ENCODE results near the gene EFCAB5. TPM values are rescaled to one million over a fixed set of nuclear protein-coding genes. Genes with fewer than 3 reads are reported as not detected.

Gene EFCAB5
- polyA plus RNA-seq, 1 donor from 2014 or later: 1.0 TPM

DNA sequence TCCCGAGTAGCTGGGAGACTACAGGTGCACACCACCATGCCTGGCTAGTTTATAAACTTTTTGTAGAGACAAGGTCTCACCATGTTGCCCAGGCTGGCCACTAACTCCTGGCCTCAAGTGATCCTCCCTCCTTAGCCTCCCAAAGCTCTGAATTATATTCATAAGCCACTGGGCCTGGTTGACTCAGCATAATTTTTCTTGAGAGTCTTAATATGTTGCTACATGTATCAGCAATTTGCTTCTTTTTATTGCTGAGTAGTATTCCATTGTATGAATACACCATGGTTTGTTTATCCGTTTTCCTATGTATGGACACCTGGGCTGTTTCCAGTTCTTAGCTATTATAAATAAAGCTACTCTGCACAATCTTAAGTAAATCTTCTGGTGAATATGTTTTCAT is 132.8 kb downstream of the EFCAB5 start:
- no peak overlapping the region for H3K4me3 ChIP-seq (ENCODE audit: low read length)
- H3K4me2 ChIP-seq (ENCODE audit: low read length): no peak overlapping the region
- TF ChIP-seq EP300 (conservative IDR thresholded peaks at IDR 0.05; ENCODE audit: poor library complexity, severe bottlenecking): no peak
- TF ChIP-seq MXI1 (conservative IDR thresholded peaks at IDR 0.05; ENCODE audit: poor library complexity, severe bottlenecking): no peak
- TF ChIP-seq CTCF (IDR thresholded peaks at IDR 0.05; ENCODE audit: poor library complexity, severe bottlenecking): no peak
- no peak for TF ChIP-seq RAD21 (conservative IDR thresholded peaks at IDR 0.05)
- TF ChIP-seq TAF1 (IDR thresholded peaks at IDR 0.05; ENCODE audit: low read depth): no peak
- no peak for TF ChIP-seq SMC3 (conservative IDR thresholded peaks at IDR 0.05; ENCODE audit: poor library complexity)
- TF ChIP-seq REST (IDR thresholded peaks at IDR 0.05; ENCODE audit: borderline replicate concordance): no peak
- no peak overlapping the region for H2AFZ ChIP-seq (ENCODE audit: low read depth, low read length)
- no peaks in the 10 kb centered on the region for H4K20me1 ChIP-seq (ENCODE audit: insufficient read depth)
- H3K9me2 ChIP-seq (ENCODE audit: insufficient read depth, low read length): no peaks in the 10 kb centered on the region
- no peaks in the 10 kb centered on the region for H3K79me2 ChIP-seq (replicated peaks; ENCODE audit: insufficient read depth, low read length)
- no peaks in the 10 kb centered on the region for H3K36me3 ChIP-seq (ENCODE audit: insufficient read depth, low read length)
- no peak overlapping the region for H3K27ac ChIP-seq (ENCODE audit: low read length)
- H3F3A ChIP-seq (ENCODE audit: insufficient read depth, low read length, poor library complexity, severe bottlenecking): no peaks in the 10 kb centered on the region
- no peak overlapping the region for H3K9ac ChIP-seq (ENCODE audit: low read length)
- H3K27me3 ChIP-seq (ENCODE audit: insufficient read depth, low read depth, low read length): no peaks in the 10 kb centered on the region
- H3K9me3 ChIP-seq (ENCODE audit: low read length): no peaks in the 10 kb centered on the region

GRCh38 chr17:30074730-30075129 is 133.3 kb downstream of the EFCAB5 start:
- H3K4me2 ChIP-seq (ENCODE audit: low read length): no peak overlapping the region
- no peak overlapping the region for H3K9ac ChIP-seq (ENCODE audit: low read length)

More at GRCh38 chr17:30074730-30075129, 133.3 kb downstream of the EFCAB5 start:
- Histone ChIP-seq H2AFZ (ENCODE audit: low read depth, low read length) (no peak overlapping the region), H3K4me3 (ENCODE audit: low read length) (no peak overlapping the region), H4K20me1 (ENCODE audit: insufficient read depth) (no peaks in the 10 kb centered on the region), H3K9me2 (ENCODE audit: insufficient read depth, low read length) (no peaks in the 10 kb centered on the region), H3K36me3 (ENCODE audit: insufficient read depth, low read length) (no peaks in the 10 kb centered on the region), H3K79me2 (replicated peaks; ENCODE audit: insufficient read depth, low read length) (no peaks in the 10 kb centered on the region), H3K27ac (ENCODE audit: low read length) (no peak overlapping the region), H3K27me3 (ENCODE audit: insufficient read depth, low read depth, low read length) (no peaks in the 10 kb centered on the region), H3K9me3 (ENCODE audit: low read length) (no peaks in the 10 kb centered on the region), H3F3A (ENCODE audit: insufficient read depth, low read length, poor library complexity, severe bottlenecking) (no peaks in the 10 kb centered on the region)
- TF ChIP-seq EP300 (conservative IDR thresholded peaks at IDR 0.05; ENCODE audit: poor library complexity, severe bottlenecking): no peak
- no peak for TF ChIP-seq RAD21 (conservative IDR thresholded peaks at IDR 0.05)
- no peak for TF ChIP-seq REST (IDR thresholded peaks at IDR 0.05; ENCODE audit: borderline replicate concordance)
- no peak for TF ChIP-seq POLR2AphosphoS5 (IDR thresholded peaks at IDR 0.05)
- TF ChIP-seq CTCF (IDR thresholded peaks at IDR 0.05; ENCODE audit: poor library complexity, severe bottlenecking): no peak
- TF ChIP-seq MXI1 (conservative IDR thresholded peaks at IDR 0.05; ENCODE audit: poor library complexity, severe bottlenecking): no peak
- no peak for TF ChIP-seq EZH2 (IDR thresholded peaks at IDR 0.05; ENCODE audit: borderline replicate concordance, insufficient read depth, low read length, poor library complexity, severe bottlenecking)
- TF ChIP-seq TAF1 (IDR thresholded peaks at IDR 0.05; ENCODE audit: low read depth): no peak
- TF ChIP-seq SMC3 (conservative IDR thresholded peaks at IDR 0.05; ENCODE audit: poor library complexity): no peak

Measured in neural cell (in vitro differentiated cells).